Upper lobe of left lung (tissue), 4 donors: ENCODE results near the gene PHC1.

ENCODE experiments used
- CTCF ChIP-seq, 6 experiments: fragments of 450-650 bp in 4 of 6; fragments of 200-600 bp in 2 of 6; sonication (generic) in 2 of 6; IDR thresholded peaks; one replicate each; pipeline ENCODE4 v1.5.1; 2016 to 2019; ENCODE audit warnings: antibody characterized with exemption in 6 of 6
- EP300 ChIP-seq, 4 donors: sonication (generic); formaldehyde crosslinking; IDR thresholded peaks; one replicate each; pipeline ENCODE4 v1.5.1; 2017; ENCODE audit warnings: antibody characterized with exemption in 4 of 4, control low read depth in 2 of 4
- POLR2A ChIP-seq, 4 donors: fragments of 450-650 bp; IDR thresholded peaks; one replicate each; pipeline ENCODE4 v1.5.1; 2016 to 2017; ENCODE audit warnings: antibody characterized with exemption in 4 of 4, mild to moderate bottlenecking in 2 of 4
- POLR2AphosphoS5 ChIP-seq, 2 donors: sonication (generic); formaldehyde crosslinking; IDR thresholded peaks; one replicate each; pipeline ENCODE4 v1.5.1; 2017; ENCODE audit warnings: antibody characterized with exemption in 2 of 2

- no peak for TF ChIP-seq CTCF (IDR thresholded peaks at IDR 0.05)
- no peak for TF ChIP-seq POLR2AphosphoS5 (IDR thresholded peaks at IDR 0.05)
- no peak for TF ChIP-seq POLR2A (IDR thresholded peaks at IDR 0.05)
- TF ChIP-seq EP300 (IDR thresholded peaks at IDR 0.05): no peak
Measured at GRCh38 chr12:8948701-8949341, 34.5 kb downstream of the PHC1 start.
